22Rv1 (cell line): Measurements from ENCODE around the gene ZGLP1.
"Not testable (repeated sequence)": the region's sequence is repeated elsewhere in the genome, so short reads cannot be mapped to it uniquely, and the experiment has no call there.

Source experiments
- H3K27ac ChIP-seq: fragments of 450-650 bp; 2 replicates; pipeline ENCODE4 v1.5.1; 2017
- CTCF ChIP-seq: fragments of 450-650 bp; IDR thresholded peaks from 2 replicates; pipeline ENCODE4 v1.5.1; 2017; ENCODE audit warnings: mild to moderate bottlenecking
- ZFX ChIP-seq: fragments of 450-650 bp; IDR thresholded peaks from 2 replicates; pipeline ENCODE4 v1.6.1; 2017; ENCODE audit warnings: antibody characterized with exemption, borderline replicate concordance

ZGLP1 gene

GRCh38 chr19:10285393-10285792, 24.2 kb downstream of the ZGLP1 start:
- no peak overlapping the region for H3K27ac ChIP-seq
- TF ChIP-seq ZFX: no peak

GRCh38 chr19:10284960-10285278, 24.7 kb downstream of the ZGLP1 start:
- TF ChIP-seq ZFX: no peak
- TF ChIP-seq CTCF: no peak

GRCh38 chr19:10284065-10284959, 25.3 kb downstream of the ZGLP1 start:
- no peak overlapping the region for H3K27ac ChIP-seq
- TF ChIP-seq CTCF (no peak), ZFX (no peak)

More at GRCh38 chr19:10284960-10285278, 24.7 kb downstream of the ZGLP1 start:
- H3K27ac ChIP-seq: no peak overlapping the region

- TF ChIP-seq ZFX (no peak), CTCF (no peak)
- H3K27ac ChIP-seq: no peak overlapping the region
Observed at GRCh38 chr19:10283301-10284064, 26.1 kb downstream of the ZGLP1 start.

- not testable (repeated sequence) for H3K27ac ChIP-seq
Observed at GRCh38 chr19:10282043-10282442, 27.6 kb downstream of the ZGLP1 start.

- TF ChIP-seq ZFX (no peak), CTCF (no peak)
- no peak overlapping the region for H3K27ac ChIP-seq
Observed at GRCh38 chr19:10279737-10280442, 29.7 kb downstream of the ZGLP1 start.

GRCh38 chr19:10278935-10279334, 30.7 kb downstream of the ZGLP1 start:
- no peak overlapping the region for H3K27ac ChIP-seq
- no peak for TF ChIP-seq CTCF
- TF ChIP-seq ZFX: no peak
